ENCODE measurements around the gene ORC3. TPM values are rescaled to one million over a fixed set of nuclear protein-coding genes. Genes with fewer than 3 reads are reported as not detected.

Gene ORC3
- total and polyA plus RNA-seq, 10 of the 15 experiments (the other 5 are each of a cell fraction or from before 2014, with no cell fraction given), result 27.2 to 76.3 (median 54.6) TPM

DNA sequence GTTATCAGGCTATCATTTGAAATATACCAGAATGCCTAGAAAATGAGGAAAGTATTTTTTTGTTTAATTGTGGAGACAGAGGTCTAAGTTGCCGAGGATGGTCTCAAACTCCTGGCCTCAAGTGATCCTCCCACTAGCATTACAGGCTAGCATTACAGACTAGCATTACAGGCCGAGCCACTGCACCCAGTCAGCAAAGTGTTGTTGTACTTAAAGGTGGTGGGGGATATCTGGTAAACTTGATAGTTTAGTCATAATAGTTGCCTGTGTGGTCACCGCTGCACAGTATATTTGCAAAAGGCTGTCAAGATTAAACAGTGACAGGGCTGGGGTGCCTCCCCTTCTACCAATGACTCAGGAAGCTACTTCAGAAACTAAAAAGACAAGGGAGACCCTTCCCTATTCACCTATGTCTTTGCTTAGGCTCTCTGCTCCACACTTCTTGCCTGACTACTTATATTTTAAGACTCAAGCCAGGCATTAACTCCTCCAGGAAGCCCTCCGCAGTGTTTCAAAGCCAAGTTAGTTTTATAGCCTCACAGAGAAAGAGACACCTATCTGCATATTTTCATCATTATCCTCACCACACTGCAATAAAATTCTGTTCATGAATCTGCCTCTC is 115.2 kb downstream of the ORC3 start (continued):
- peak; percentile 39 for TF ChIP-seq CUX1 (IDR thresholded peaks at IDR 0.05; ENCODE audit: insufficient replicate concordance, low read depth, low read length)
- TF ChIP-seq SIX5 (IDR thresholded peaks at IDR 0.05; ENCODE audit: low read depth, low read length, severe bottlenecking), result no peak
- TF ChIP-seq STAT3 (IDR thresholded peaks at IDR 0.05; ENCODE audit: low read depth, low read length), result no peak; the same call in 1 of the 2 replicates
- TF ChIP-seq MXI1 (IDR thresholded peaks at IDR 0.05; ENCODE audit: low read depth, low read length), result no peak; the same call in 1 of the 2 replicates
- TF ChIP-seq, protein P1, sequence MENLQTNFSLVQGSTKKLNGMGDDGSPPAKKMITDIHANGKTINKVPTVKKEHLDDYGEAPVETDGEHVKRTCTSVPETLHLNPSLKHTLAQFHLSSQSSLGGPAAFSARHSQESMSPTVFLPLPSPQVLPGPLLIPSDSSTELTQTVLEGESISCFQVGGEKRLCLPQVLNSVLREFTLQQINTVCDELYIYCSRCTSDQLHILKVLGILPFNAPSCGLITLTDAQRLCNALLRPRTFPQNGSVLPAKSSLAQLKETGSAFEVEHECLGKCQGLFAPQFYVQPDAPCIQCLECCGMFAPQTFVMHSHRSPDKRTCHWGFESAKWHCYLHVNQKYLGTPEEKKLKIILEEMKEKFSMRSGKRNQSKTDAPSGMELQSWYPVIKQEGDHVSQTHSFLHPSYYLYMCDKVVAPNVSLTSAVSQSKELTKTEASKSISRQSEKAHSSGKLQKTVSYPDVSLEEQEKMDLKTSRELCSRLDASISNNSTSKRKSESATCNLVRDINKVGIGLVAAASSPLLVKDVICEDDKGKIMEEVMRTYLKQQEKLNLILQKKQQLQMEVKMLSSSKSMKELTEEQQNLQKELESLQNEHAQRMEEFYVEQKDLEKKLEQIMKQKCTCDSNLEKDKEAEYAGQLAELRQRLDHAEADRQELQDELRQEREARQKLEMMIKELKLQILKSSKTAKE (IDR thresholded peaks at IDR 0.05; ENCODE audit: low read depth, poor library complexity, severe bottlenecking), result peak; percentile 83
- TF ChIP-seq ELK1 (IDR thresholded peaks at IDR 0.05; ENCODE audit: low read depth, low read length), result no peak
- 0 out of 2 replicates have a peak, but pooled peaks have one; percentile 69 for TF ChIP-seq RCOR1 (conservative IDR thresholded peaks at IDR 0.05; ENCODE audit: low read depth, low read length)
- TF ChIP-seq SIN3A (IDR thresholded peaks at IDR 0.05; ENCODE audit: low read depth, low read length), result no peak
- no peak for TF ChIP-seq RELA (IDR thresholded peaks at IDR 0.05; ENCODE audit: borderline replicate concordance, partially characterized antibody)
- no peak for TF ChIP-seq LARP7 (IDR thresholded peaks at IDR 0.05)
- peak; percentile 61; the same call in 1 of the 2 replicates for TF ChIP-seq IKZF1 (conservative IDR thresholded peaks at IDR 0.05)
- no peak for TF ChIP-seq FOXK2 (IDR thresholded peaks at IDR 0.05)
- TF ChIP-seq SMC3 (IDR thresholded peaks at IDR 0.05; ENCODE audit: borderline replicate concordance, low read length), result no peak
- peak; percentile 29; the same call in 1 of the 2 replicates for TF ChIP-seq ZNF207 (IDR thresholded peaks at IDR 0.05; ENCODE audit: borderline replicate concordance)
- TF ChIP-seq BRCA1 (IDR thresholded peaks at IDR 0.05; ENCODE audit: low read depth, low read length), result no peak
- TF ChIP-seq POLR2AphosphoS2 (IDR thresholded peaks at IDR 0.05; ENCODE audit: low read depth, low read length), result no peak
- no peak for TF ChIP-seq ZSCAN29 (IDR thresholded peaks at IDR 0.05)
- TF ChIP-seq BCL11A (IDR thresholded peaks at IDR 0.05; ENCODE audit: low read depth, low read length), result peak; percentile 86
- peak; percentile 63; the same call in 1 of the 2 replicates for TF ChIP-seq TCF12 (IDR thresholded peaks at IDR 0.05; ENCODE audit: low read depth, low read length)
- peak; percentile 54 for TF ChIP-seq NR2F1 (conservative IDR thresholded peaks at IDR 0.05)
- no peak for TF ChIP-seq CHD4 (IDR thresholded peaks at IDR 0.05)
- TF ChIP-seq TCF3 (IDR thresholded peaks at IDR 0.05; ENCODE audit: borderline replicate concordance, insufficient read depth, low read depth, low read length), result no peak
- no peak for TF ChIP-seq YY1 (IDR thresholded peaks at IDR 0.05; ENCODE audit: low read depth, low read length)
- TF ChIP-seq SREBF1 (IDR thresholded peaks at IDR 0.05; ENCODE audit: low read length), result no peak
- TF ChIP-seq WRNIP1 (IDR thresholded peaks at IDR 0.05; ENCODE audit: borderline replicate concordance, low read depth, low read length), result no peak
